H1 (cell line): ENCODE results near the gene RPTOR. TPM values are rescaled to one million over a fixed set of nuclear protein-coding genes. Genes with fewer than 3 reads are reported as not detected.

Source experiments
- CTCF ChIA-PET: fragments of 300-600 bp; sonication (Branson Sonifier 250); formaldehyde crosslinking; loops from one replicate; lab custom pipeline; 2021; ENCODE audit not compliant: partially characterized antibody; lab: Charles Lee
- POLR2A ChIA-PET: fragments of 300-600 bp; sonication (Branson Sonifier 250); formaldehyde crosslinking; loops from one replicate; lab custom pipeline; 2021; ENCODE audit warnings: inconsistent platforms; ENCODE audit not compliant: partially characterized antibody; lab: Charles Lee
- DNase-seq, 2 experiments: peaks; one replicate each; pipeline versions ENCODE4 v3.0.0 to v3.0.0-alpha.2; 2010 to 2022; ENCODE audit warnings: low spot score in 2 of 2, low read depth in 1 of 2, mixed read lengths in 1 of 2
- FAIRE-seq: peaks from 2 replicates; lab custom pipeline; 2011; peaks lifted over from hg19 to GRCh38; lab: Jason Lieb, UNC
- H2AFZ ChIP-seq: 2 replicates; pipeline ENCODE4 v1.8.1; 2012; ENCODE audit warnings: low read length, inconsistent platforms
- H2AK5ac ChIP-seq: 2 replicates; pipeline ENCODE4 v1.6.1; 2013; ENCODE audit warnings: low read depth, low read length
- H2BK120ac ChIP-seq: replicated peaks from 2 replicates; pipeline ENCODE3; 2013; ENCODE audit warnings: low read depth, low read length, inconsistent platforms
- H2BK12ac ChIP-seq: 2 replicates; pipeline ENCODE4 v1.6.1; 2013; ENCODE audit warnings: low read depth, low read length
- H2BK15ac ChIP-seq: 2 replicates; pipeline ENCODE4 v1.6.1; 2013; ENCODE audit warnings: low read length
- H2BK20ac ChIP-seq: 2 replicates; pipeline ENCODE4 v1.6.1; 2013; ENCODE audit warnings: low read length
- H2BK5ac ChIP-seq: 2 replicates; pipeline ENCODE4 v1.6.1; 2013; ENCODE audit warnings: low read depth, low read length
- H3K14ac ChIP-seq: 2 replicates; pipeline ENCODE4 v1.6.1; 2013; ENCODE audit warnings: inconsistent platforms; ENCODE audit not compliant: insufficient read length
- H3K18ac ChIP-seq: 2 replicates; pipeline ENCODE4 v1.6.1; 2013; ENCODE audit warnings: low read length; ENCODE audit errors: extremely low read depth
- H3K23ac ChIP-seq: 2 replicates; pipeline ENCODE4 v1.6.1; 2013; ENCODE audit warnings: inconsistent platforms; ENCODE audit not compliant: insufficient read length
- H3K23me2 ChIP-seq: 2 replicates; pipeline ENCODE4 v1.6.1; 2013; ENCODE audit warnings: low read depth, low read length
- H3K27ac ChIP-seq: 2 replicates; pipeline ENCODE4 v1.6.1; 2011; ENCODE audit warnings: low read depth, low read length, inconsistent platforms
- H3K27me3 ChIP-seq, 4 experiments: replicated peaks in 1 of 4; 1 replicate in 1 of 4; 2 replicates in 3 of 4; pipeline versions ENCODE4 v1.6.1 to v1.8.1; 2011 to 2013; ENCODE audit warnings: low read length in 3 of 4, mild to moderate bottlenecking in 3 of 4, inconsistent platforms in 2 of 4, mixed read lengths in 2 of 4, moderate library complexity in 1 of 4; ENCODE audit not compliant: control insufficient read depth in 3 of 4, insufficient read depth in 3 of 4; ENCODE audit errors: extremely low read depth in 1 of 4
- H3K36me3 ChIP-seq, 4 experiments: 2 replicates each; pipeline versions ENCODE4 v1.6.1 to v1.8.1; 2011 to 2013; ENCODE audit warnings: mild to moderate bottlenecking in 4 of 4, low read length in 3 of 4, moderate library complexity in 2 of 4, control low read depth in 1 of 4, inconsistent platforms in 1 of 4; ENCODE audit not compliant: insufficient read depth in 4 of 4, control insufficient read depth in 2 of 4
- H3K4ac ChIP-seq: replicated peaks from 2 replicates; pipeline ENCODE3; 2013; ENCODE audit warnings: low read length, low read depth, mixed read lengths, inconsistent platforms; ENCODE audit not compliant: insufficient read length
- H3K4me1 ChIP-seq, 4 experiments: replicated peaks in 1 of 4; 1 replicate in 1 of 4; 2 replicates in 3 of 4; pipeline versions ENCODE4 v1.6.1 to v1.8.1; 2011 to 2013; ENCODE audit warnings: low read length in 3 of 4, inconsistent platforms in 2 of 4, mixed read lengths in 1 of 4; ENCODE audit not compliant: insufficient read depth in 4 of 4, control insufficient read depth in 3 of 4
- H3K4me2 ChIP-seq, 2 experiments: 2 replicates each; pipeline versions ENCODE4 v1.6.1 to v1.8.1; 2011 to 2013; ENCODE audit warnings: low read depth in 2 of 2, low read length in 2 of 2, control low read depth in 1 of 2, inconsistent platforms in 1 of 2, mild to moderate bottlenecking in 1 of 2; ENCODE audit not compliant: insufficient read depth in 1 of 2
- H3K4me3 ChIP-seq, 4 experiments: fragments of 200-600, 300-600 bp in 1 of 4; sonication (generic), shearing (Covaris generic), sonication (Bioruptor Twin) in 1 of 4; 2 replicates each; pipeline versions ENCODE4 v1.5.1 to v1.8.1; 2011 to 2016; ENCODE audit warnings: low read length in 4 of 4, low read depth in 3 of 4, control low read depth in 2 of 4, inconsistent platforms in 2 of 4, mild to moderate bottlenecking in 2 of 4, mixed read lengths in 1 of 4, moderate library complexity in 1 of 4; ENCODE audit not compliant: insufficient read depth in 2 of 4; ENCODE audit errors: extremely low read depth in 1 of 4
- H3K56ac ChIP-seq: replicated peaks from 2 replicates; pipeline ENCODE3; 2013; ENCODE audit warnings: low read depth, mild to moderate bottlenecking, mixed read lengths, low read length, inconsistent platforms; ENCODE audit not compliant: insufficient read length
- H3K79me1 ChIP-seq: 2 replicates; pipeline ENCODE4 v1.6.1; 2013; ENCODE audit warnings: low read depth, low read length, control low read depth
- H3K79me2 ChIP-seq, 2 experiments: 2 replicates each; pipeline versions ENCODE4 v1.6.1 to v1.8.1; 2012 to 2013; ENCODE audit warnings: low read length in 2 of 2, mild to moderate bottlenecking in 2 of 2, inconsistent platforms in 1 of 2; ENCODE audit not compliant: insufficient read depth in 2 of 2, control insufficient read depth in 1 of 2
- H3K9ac ChIP-seq, 4 experiments: replicated peaks in 1 of 4; 1 replicate in 1 of 4; 2 replicates in 3 of 4; pipeline versions ENCODE4 v1.6.1 to v1.8.1; 2011 to 2013; ENCODE audit warnings: low read depth in 3 of 4, low read length in 3 of 4, control low read depth in 2 of 4, mild to moderate bottlenecking in 2 of 4, moderate library complexity in 2 of 4, inconsistent platforms in 1 of 4; ENCODE audit errors: extremely low read depth in 1 of 4
- H3K9me3 ChIP-seq, 2 experiments: 2 replicates each; pipeline versions ENCODE4 v1.6.1 to v1.8.1; 2012 to 2013; ENCODE audit warnings: mild to moderate bottlenecking in 2 of 2, moderate library complexity in 2 of 2, control low read depth in 1 of 2, inconsistent platforms in 1 of 2, low read depth in 1 of 2, low read length in 1 of 2, mixed read lengths in 1 of 2; ENCODE audit not compliant: insufficient read depth in 2 of 2
- H4K20me1 ChIP-seq, 2 experiments: replicated peaks in 1 of 2; 2 replicates each; pipeline versions ENCODE3 to v1.8.1; 2011 to 2013; ENCODE audit warnings: inconsistent platforms in 2 of 2, low read length in 2 of 2, mild to moderate bottlenecking in 1 of 2; ENCODE audit not compliant: insufficient read depth in 2 of 2, control insufficient read depth in 1 of 2
- H4K5ac ChIP-seq: 2 replicates; pipeline ENCODE4 v1.6.1; 2013; ENCODE audit warnings: low read length, low read depth, mixed read lengths, inconsistent platforms; ENCODE audit not compliant: insufficient read length
- H4K8ac ChIP-seq: 2 replicates; pipeline ENCODE4 v1.8.0; 2013; ENCODE audit warnings: mild to moderate bottlenecking, moderate library complexity, low read length, inconsistent platforms; ENCODE audit not compliant: insufficient read depth; ENCODE audit errors: extremely low read depth
- H4K91ac ChIP-seq: replicated peaks from 2 replicates; pipeline ENCODE3; 2013; ENCODE audit warnings: low read length, mixed read lengths, inconsistent platforms; ENCODE audit not compliant: insufficient read length
- CHD2 ChIP-seq: IDR thresholded peaks from 2 replicates; pipeline ENCODE4 v1.6.1; 2012; ENCODE audit warnings: low read length, improper control_type of control experiment
- E2F6 ChIP-seq: IDR thresholded peaks from 2 replicates; pipeline ENCODE4 v1.6.1; 2012; ENCODE audit warnings: inconsistent platforms
- KDM4A ChIP-seq: IDR thresholded peaks from one replicate; pipeline ENCODE4 v1.7.1; 2012; ENCODE audit warnings: low read depth, mild to moderate bottlenecking, moderate library complexity, low read length, inconsistent platforms; ENCODE audit not compliant: severe bottlenecking
- SP4 ChIP-seq: IDR thresholded peaks from 2 replicates; pipeline ENCODE4 v1.6.1; 2012; ENCODE audit warnings: low read length, inconsistent platforms
- TAF7 ChIP-seq: optimal IDR thresholded peaks from 2 replicates; pipeline ENCODE3; 2011; ENCODE audit warnings: low read depth, mild to moderate bottlenecking, inconsistent platforms, low read length, moderate library complexity, borderline replicate concordance
- ZNF274 ChIP-seq: IDR thresholded peaks from 2 replicates; pipeline ENCODE4 v1.7.0; 2012; ENCODE audit warnings: low read length, borderline replicate concordance; ENCODE audit errors: extremely low read depth
- WGBS, 2 experiments: shearing (Covaris generic) in 1 of 2; methylation state at CpG; one replicate each; pipeline versions ENCODE4 v1.1.6 to v1.1.7; 2013 to 2015; ENCODE audit warnings: low lambda C conversion rate in 2 of 2, mixed read lengths in 2 of 2, inconsistent platforms in 1 of 2, low coverage in 1 of 2, missing lambda C conversion rate in 1 of 2; ENCODE audit not compliant: insufficient replicate concordance in 2 of 2, insufficient coverage in 1 of 2, insufficient read length in 1 of 2; ENCODE audit errors: extremely low coverage in 1 of 2, missing lambda C conversion rate in 1 of 2; 5-methylcytosine and 5-hydroxymethylcytosine counted together
- polyA plus RNA-seq, 7 experiments: library from polyadenylated mRNA; depleted of rRNA in 3 of 7; stranded (reverse) in 5 of 7; unstranded in 2 of 7; fragments of >200 nt in 5 of 7; fragments of 200-250 nt in 2 of 7; gene quantifications; 1 replicate in 5 of 7; 2 replicates in 1 of 7; 4 replicates in 1 of 7; pipeline versions ENCODE4 v1.2.1 to v1.2.3, GENCODE V29; 2011 to 2013; ENCODE audit warnings: missing spikeins in 2 of 7, mixed read lengths in 2 of 7
- total RNA-seq: library from RNA; stranded (reverse); fragmentation: NEBNext Ultra II Directional; extraction: Animal tissue kit (Norgen Biotek cat#: 25700); gene quantifications from 2 replicates; pipeline ENCODE4 v1.2.1, GENCODE V29; 2021
- TF ChIP-seq, protein P1 (sequence below), 3 experiments: IDR thresholded peaks; 1 replicate in 2 of 3; 2 replicates in 1 of 3; pipeline versions ENCODE4 v1.5.1 to v1.6.1; 2011; ENCODE audit warnings: low read length in 3 of 3, mild to moderate bottlenecking in 3 of 3, inconsistent platforms in 2 of 3, low read depth in 1 of 3, moderate library complexity in 1 of 3; ENCODE audit not compliant: insufficient read depth in 1 of 3; ENCODE audit errors: control extremely low read depth in 1 of 3
- TF ChIP-seq, protein P2 (sequence below): IDR thresholded peaks from 2 replicates; pipeline ENCODE4 v1.6.1; 2011; ENCODE audit warnings: low read length, improper control_type of control experiment

The RPTOR gene
- total and polyA plus RNA-seq, 2 of the 8 experiments (the other 6 are each of a cell fraction or from before 2014, with no cell fraction given) = 6.9 to 28.7 TPM

GRCh38 chr17:80822021-80822699, 277.5 kb downstream of the RPTOR start:
- Histone ChIP-seq H3K56ac (no peak overlapping the region), H3K36me3 (peaks cover 0 to 2% (median 0%) of the 10 kb centered on the region in 4 experiments; a peak in 1 of 8 replicates), H3K9ac (no peak overlapping the region), H3K27ac (no peak overlapping the region), H3K27me3 (no peaks in the 10 kb centered on the region), H3K18ac (no peak overlapping the region), H4K91ac (no peak overlapping the region), H3K9me3 (no peaks in the 10 kb centered on the region), H3K79me2 (no peaks in the 10 kb centered on the region), H2AK5ac (no peak overlapping the region), H3K14ac (no peak overlapping the region), H4K20me1 (peaks cover 0 to 5% of the 10 kb centered on the region in 2 experiments), H2BK12ac (no peak overlapping the region), H2BK5ac (no peak overlapping the region), H4K5ac (no peak overlapping the region), H3K4me1 (peaks cover 3 to 12% (median 8%) of the 10 kb centered on the region in 4 experiments), H3K4me3 (no peak overlapping the region), H2AFZ (no peak overlapping the region), H3K23me2 (no peaks in the 10 kb centered on the region), H2BK20ac (no peak overlapping the region), H3K79me1 (no peaks in the 10 kb centered on the region), H3K23ac (no peak overlapping the region), H2BK120ac (no peak overlapping the region), H3K4me2 (no peak overlapping the region), H2BK15ac (no peak overlapping the region), H4K8ac (no peak overlapping the region; the same call in 1 of the 2 replicates), H3K4ac (no peak overlapping the region)
- ChIA-PET POLR2A (no interaction called here), CTCF (interaction anchor here (1.2 kb wide), 1 partner anchor 64 kb away, joined by 3 read pairs; no protein-coding TSS in a partner anchor)
- 94% methylated on average over 30 of the region's 36 CpGs; no CpG with 5 or more reads in 1 of the 2 experiments for WGBS, 2 experiments
- FAIRE-seq (no peak), DNase-seq (no peak)
- no peak for TF ChIP-seq ZNF274
- TF ChIP-seq TAF7 = no peak
- TF ChIP-seq, protein P1, sequence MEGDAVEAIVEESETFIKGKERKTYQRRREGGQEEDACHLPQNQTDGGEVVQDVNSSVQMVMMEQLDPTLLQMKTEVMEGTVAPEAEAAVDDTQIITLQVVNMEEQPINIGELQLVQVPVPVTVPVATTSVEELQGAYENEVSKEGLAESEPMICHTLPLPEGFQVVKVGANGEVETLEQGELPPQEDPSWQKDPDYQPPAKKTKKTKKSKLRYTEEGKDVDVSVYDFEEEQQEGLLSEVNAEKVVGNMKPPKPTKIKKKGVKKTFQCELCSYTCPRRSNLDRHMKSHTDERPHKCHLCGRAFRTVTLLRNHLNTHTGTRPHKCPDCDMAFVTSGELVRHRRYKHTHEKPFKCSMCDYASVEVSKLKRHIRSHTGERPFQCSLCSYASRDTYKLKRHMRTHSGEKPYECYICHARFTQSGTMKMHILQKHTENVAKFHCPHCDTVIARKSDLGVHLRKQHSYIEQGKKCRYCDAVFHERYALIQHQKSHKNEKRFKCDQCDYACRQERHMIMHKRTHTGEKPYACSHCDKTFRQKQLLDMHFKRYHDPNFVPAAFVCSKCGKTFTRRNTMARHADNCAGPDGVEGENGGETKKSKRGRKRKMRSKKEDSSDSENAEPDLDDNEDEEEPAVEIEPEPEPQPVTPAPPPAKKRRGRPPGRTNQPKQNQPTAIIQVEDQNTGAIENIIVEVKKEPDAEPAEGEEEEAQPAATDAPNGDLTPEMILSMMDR (IDR thresholded peaks at IDR 0.05; ENCODE audit: control extremely low read depth in 1 of 3, insufficient read depth in 1 of 3, low read depth in 1 of 3, low read length in 3 of 3) = no peak
- no peak for TF ChIP-seq CHD2
- TF ChIP-seq, protein P2, sequence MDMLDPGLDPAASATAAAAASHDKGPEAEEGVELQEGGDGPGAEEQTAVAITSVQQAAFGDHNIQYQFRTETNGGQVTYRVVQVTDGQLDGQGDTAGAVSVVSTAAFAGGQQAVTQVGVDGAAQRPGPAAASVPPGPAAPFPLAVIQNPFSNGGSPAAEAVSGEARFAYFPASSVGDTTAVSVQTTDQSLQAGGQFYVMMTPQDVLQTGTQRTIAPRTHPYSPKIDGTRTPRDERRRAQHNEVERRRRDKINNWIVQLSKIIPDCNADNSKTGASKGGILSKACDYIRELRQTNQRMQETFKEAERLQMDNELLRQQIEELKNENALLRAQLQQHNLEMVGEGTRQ = no peak
- TF ChIP-seq SP4 = no peak
- no peak for TF ChIP-seq E2F6
- TF ChIP-seq KDM4A = no peak
